Calu3 (cell line): ENCODE data around the gene NTSR1. TPM values are rescaled to one million over a fixed set of nuclear protein-coding genes. Genes with fewer than 3 reads are reported as not detected.
"Not testable (repeated sequence)": the region's sequence is repeated elsewhere in the genome, so short reads cannot be mapped to it uniquely, and the experiment has no call there.

ENCODE experiments used
- BruUV-seq: library from RNA; stranded (reverse); fragments of 400-500 nt; replicated peaks from 2 replicates; lab custom pipeline; 2021; lab: Mats Ljungman, UMichigan
- CTCF ChIA-PET: fragments of 300-600 bp; sonication (Branson Sonifier 250); formaldehyde crosslinking; loops from one replicate; lab custom pipeline; 2022; ENCODE audit warnings: antibody characterized with exemption; lab: Charles Lee
- DNase-seq: peaks from one replicate; pipeline ENCODE4 v3.0.0; 2022
- H3K27ac Mint-ChIP-seq: one replicate; pipeline ENCODE4 v1.8.0; 2022; ENCODE audit warnings: mixed read lengths; ENCODE audit not compliant: unreplicated experiment
- H3K27me3 Mint-ChIP-seq: one replicate; pipeline ENCODE4 v1.8.0; 2022; ENCODE audit warnings: mixed read lengths; ENCODE audit not compliant: unreplicated experiment
- H3K36me3 Mint-ChIP-seq: one replicate; pipeline ENCODE4 v1.8.0; 2022; ENCODE audit warnings: mild to moderate bottlenecking, moderate library complexity, mixed read lengths; ENCODE audit not compliant: insufficient read depth, unreplicated experiment
- H3K4me1 Mint-ChIP-seq: one replicate; pipeline ENCODE4 v1.8.0; 2022; ENCODE audit warnings: mild to moderate bottlenecking, low read depth, mixed read lengths; ENCODE audit not compliant: unreplicated experiment
- H3K4me3 Mint-ChIP-seq: one replicate; pipeline ENCODE4 v1.8.0; 2022; ENCODE audit warnings: mild to moderate bottlenecking, low read depth, moderate library complexity, mixed read lengths; ENCODE audit not compliant: unreplicated experiment
- H3K9me3 Mint-ChIP-seq: one replicate; pipeline ENCODE4 v1.8.0; 2022; ENCODE audit warnings: low read depth, mixed read lengths; ENCODE audit not compliant: unreplicated experiment
- CTCF ChIP-seq: fragments of 200-600 bp; IDR thresholded peaks from one replicate; pipeline ENCODE4 v1.8.0; 2022; ENCODE audit warnings: antibody characterized with exemption; ENCODE audit not compliant: unreplicated experiment
- intact Hi-C: fragments of 100-400 bp; cut with micrococcal nuclease; formaldehyde crosslinking; loops from one replicate; pipeline ENCODE4 v1.10.0; 2022; ENCODE audit not compliant: unreplicated experiment
- total RNA-seq: library from RNA; stranded (reverse); gene quantifications from 2 replicates; pipeline ENCODE4 v1.2.3, GENCODE V29; 2022

The NTSR1 gene
- total RNA-seq, 1 experiment from 2014 or later: not detected

- no peaks in the 10 kb centered on the region for H3K4me1 Mint-ChIP-seq
- H3K27ac Mint-ChIP-seq: no peak overlapping the region
- no peak for DNase-seq
- CTCF ChIA-PET: interaction anchor here (1.2 kb wide), 1 partner anchor 14 kb away, joined by 5 read pairs; no protein-coding TSS in a partner anchor
- no peak overlapping the region for H3K4me3 Mint-ChIP-seq
- no TSS peak for BruUV-seq
- intact Hi-C loops: no loop called here
- H3K36me3 Mint-ChIP-seq: peaks cover 4% of the 10 kb centered on the region
- H3K9me3 Mint-ChIP-seq: peaks cover 12% of the 10 kb centered on the region
- no peak for TF ChIP-seq CTCF
- H3K27me3 Mint-ChIP-seq: peaks cover 63% of the 10 kb centered on the region
These were observed 28.6 kb upstream of the NTSR1 start for GRCh38 chr20:62679978-62680589.

- Mint-ChIP-seq H3K36me3 (peaks cover 9% of the 10 kb centered on the region), H3K27ac (no peak overlapping the region), H3K9me3 (peaks cover 12% of the 10 kb centered on the region), H3K4me1 (peaks cover 19% of the 10 kb centered on the region), H3K4me3 (no peak overlapping the region), H3K27me3 (peaks cover 84% of the 10 kb centered on the region)
- BruUV-seq: no TSS peak
- CTCF ChIA-PET: no interaction called here
- DNase-seq: no peak
- no peak for TF ChIP-seq CTCF
- intact Hi-C loops: no loop called here
These were observed 25.6 kb upstream of the NTSR1 start for GRCh38 chr20:62682912-62683517.

GRCh38 chr20:62683660-62684322 is 24.8 kb upstream of the NTSR1 start:
- Mint-ChIP-seq H3K9me3 (peaks cover 12% of the 10 kb centered on the region), H3K27me3 (peaks cover 84% of the 10 kb centered on the region), H3K4me1 (peaks cover 19% of the 10 kb centered on the region)
- CTCF ChIA-PET: interaction anchor here (1.7 kb wide), 1 partner anchor 21 kb away, joined by 3 read pairs; no protein-coding TSS in a partner anchor
- BruUV-seq, H3K27ac Mint-ChIP-seq, DNase-seq, intact Hi-C loops, H3K36me3 Mint-ChIP-seq, H3K4me3 Mint-ChIP-seq: not testable (repeated sequence)

GRCh38 chr20:62684981-62685380 is 23.7 kb upstream of the NTSR1 start:
- no peak for TF ChIP-seq CTCF
- H3K9me3 Mint-ChIP-seq: peaks cover 8% of the 10 kb centered on the region
- CTCF ChIA-PET: interaction anchor here (1.7 to 2.1 kb wide), 2 partner anchors 20 to 106 kb away, joined by 3 to 8 read pairs; no protein-coding TSS in a partner anchor

More at GRCh38 chr20:62684981-62685380, 23.7 kb upstream of the NTSR1 start:
- no peak overlapping the region for H3K27ac Mint-ChIP-seq
- H3K36me3 Mint-ChIP-seq: peaks cover 5% of the 10 kb centered on the region
- BruUV-seq: no TSS peak
- H3K4me1 Mint-ChIP-seq: peaks cover 19% of the 10 kb centered on the region
- no peak overlapping the region for H3K4me3 Mint-ChIP-seq
- peaks cover 84% of the 10 kb centered on the region for H3K27me3 Mint-ChIP-seq
- no peak for DNase-seq
- intact Hi-C loops: loop anchor here (5.0 kb wide), 1 partner anchor 107 kb away; no protein-coding TSS in a partner anchor
